A549 (cell line): Measurements from ENCODE around the gene SLC12A8.

Experiments used
- KDM5A ChIP-seq: fragments of 200-600 bp; sonication (generic); IDR thresholded peaks from 2 replicates; pipeline ENCODE4 v1.6.1; 2016; ENCODE audit warnings: antibody characterized with exemption, mild to moderate bottlenecking
- POLR2A ChIP-seq: IDR thresholded peaks from 2 replicates; pipeline ENCODE4 v1.6.1; 2012; ENCODE audit warnings: mild to moderate bottlenecking, low read length

DNA sequence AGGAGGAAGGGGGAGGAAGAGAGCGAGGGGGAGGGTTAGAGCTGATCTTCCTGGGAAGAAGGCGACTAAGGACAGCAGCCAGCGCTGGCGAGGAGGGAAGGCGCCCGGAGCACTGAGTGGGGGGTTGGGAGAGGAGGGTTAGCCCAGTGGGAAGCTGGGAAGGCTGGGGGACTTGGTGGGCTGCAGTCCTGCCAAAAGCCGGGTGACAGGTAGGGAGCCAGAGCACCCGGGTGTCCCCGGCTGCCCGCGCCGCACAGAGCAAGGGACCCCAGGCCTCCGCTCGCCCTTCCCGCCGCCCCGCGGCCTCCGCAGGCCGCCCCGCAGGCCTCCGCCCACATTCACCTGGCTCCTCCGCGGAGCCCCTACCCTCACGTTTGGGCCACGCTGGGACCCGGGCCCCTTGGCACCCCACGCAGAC is 448 bp downstream of the SLC12A8 start:
- TF ChIP-seq KDM5A (no peak), POLR2A (no peak)
